Endothelial cell of umbilical vein (primary cell): ENCODE measurements around the gene BCAS3.

Experiments
- CTCF ChIP-seq, 2 donors: IDR thresholded peaks; 1 replicate in 1 of 2; 2 replicates in 1 of 2; pipeline ENCODE4 v1.5.1; 2011; ENCODE audit warnings: low read length in 2 of 2, mild to moderate bottlenecking in 2 of 2, moderate library complexity in 2 of 2, control low read depth in 1 of 2, inconsistent platforms in 1 of 2, low read depth in 1 of 2; ENCODE audit not compliant: insufficient read depth in 1 of 2; ENCODE audit errors: extremely low read depth in 1 of 2
- EZH2 ChIP-seq: IDR thresholded peaks from 2 replicates; pipeline ENCODE4 v1.6.1; 2012; ENCODE audit warnings: borderline replicate concordance, low read depth, mild to moderate bottlenecking, moderate library complexity, low read length, inconsistent platforms; ENCODE audit not compliant: severe bottlenecking
- FOS ChIP-seq: IDR thresholded peaks from 2 replicates; pipeline ENCODE4 v1.6.1; 2011; ENCODE audit warnings: mild to moderate bottlenecking, low read length, moderate library complexity, borderline replicate concordance; ENCODE audit not compliant: insufficient read depth
- GATA2 ChIP-seq: IDR thresholded peaks from 2 replicates; pipeline ENCODE4 v1.7.0; 2011; ENCODE audit warnings: low read depth, mild to moderate bottlenecking, moderate library complexity, mixed read lengths, low read length; ENCODE audit not compliant: insufficient read length, insufficient read depth
- JUN ChIP-seq: IDR thresholded peaks from 2 replicates; pipeline ENCODE4 v1.6.1; 2011; ENCODE audit warnings: borderline replicate concordance, low read depth; ENCODE audit not compliant: insufficient read length, insufficient read depth
- MAX ChIP-seq: IDR thresholded peaks from 2 replicates; pipeline ENCODE4 v1.6.1; 2011; ENCODE audit not compliant: insufficient read depth, insufficient read length
- MYC ChIP-seq: IDR thresholded peaks from one replicate; pipeline ENCODE4 v1.6.1; 2011; ENCODE audit warnings: mild to moderate bottlenecking, low read depth, low read length
- POLR2A ChIP-seq: IDR thresholded peaks from 2 replicates; pipeline ENCODE4 v1.6.1; 2012; ENCODE audit warnings: low read depth, mild to moderate bottlenecking, control low read depth, low read length
- POLR2AphosphoS5 ChIP-seq: IDR thresholded peaks from 2 replicates; pipeline ENCODE4 v1.6.1; 2012; ENCODE audit warnings: low read depth, mild to moderate bottlenecking, control low read depth, low read length, moderate library complexity; ENCODE audit not compliant: insufficient read depth

GRCh38 chr17:61164517-61164916, 486.9 kb downstream of the BCAS3 start:
- no peak for TF ChIP-seq CTCF (IDR thresholded peaks at IDR 0.05; ENCODE audit: extremely low read depth in 1 of 2, insufficient read depth in 1 of 2, low read depth in 1 of 2, low read length in 2 of 2)
- TF ChIP-seq POLR2AphosphoS5, result no peak
- no peak for TF ChIP-seq POLR2A
- no peak for TF ChIP-seq MAX
- no peak for TF ChIP-seq EZH2
- no peak for TF ChIP-seq JUN
- TF ChIP-seq MYC, result no peak
- no peak for TF ChIP-seq GATA2
- no peak for TF ChIP-seq FOS
